Esophagus muscularis mucosa (tissue), 3 donors: Measurements from ENCODE around the gene COX14.

Source experiments
- CTCF ChIP-seq, 3 experiments: fragments of 200-600 bp in 2 of 3; fragments of 450-650 bp in 1 of 3; sonication (generic) in 2 of 3; IDR thresholded peaks; one replicate each; pipeline ENCODE4 v1.5.1; 2017 to 2019; ENCODE audit warnings: antibody characterized with exemption in 3 of 3, mild to moderate bottlenecking in 2 of 3, moderate library complexity in 1 of 3
- POLR2AphosphoS5 ChIP-seq, 2 donors: sonication (generic); formaldehyde crosslinking; IDR thresholded peaks; one replicate each; pipeline ENCODE4 v1.6.1; 2017; ENCODE audit warnings: antibody characterized with exemption in 2 of 2

- TF ChIP-seq CTCF (IDR thresholded peaks at IDR 0.05) (no peak), POLR2AphosphoS5 (IDR thresholded peaks at IDR 0.05) (no peak)
These were observed 38.8 kb upstream of the COX14 start for GRCh38 chr12:50073206-50073605.
